Vagina (tissue), 2 donors: Measurements from ENCODE around the gene WDR89. TPM values are rescaled to one million over a fixed set of nuclear protein-coding genes. Genes with fewer than 3 reads are reported as not detected.

Source experiments
- DNase-seq, 2 donors: peaks; one replicate each; pipeline ENCODE4 v3.0.0-alpha.2; 2017; ENCODE audit errors: extremely low spot score in 2 of 2
- H3K27ac ChIP-seq: fragments of 200-600 bp; sonication (generic); one replicate; pipeline ENCODE4 v1.5.1; 2019
- H3K27me3 ChIP-seq: fragments of 200-600 bp; sonication (generic); one replicate; pipeline ENCODE4 v1.5.1; 2019
- H3K36me3 ChIP-seq, 2 donors: fragments of 200-600 bp; sonication (generic); one replicate each; pipeline ENCODE4 v1.5.1; 2017 to 2019
- H3K4me1 ChIP-seq: fragments of 200-600 bp; sonication (generic); one replicate; pipeline ENCODE4 v1.5.1; 2019
- H3K4me3 ChIP-seq, 2 donors: fragments of 200-600 bp; sonication (generic); 1 replicate in 1 of 2; 2 replicates in 1 of 2; pipeline ENCODE4 v1.5.1; 2016 to 2019
- H3K9me3 ChIP-seq: fragments of 200-600 bp; sonication (generic); one replicate; pipeline ENCODE4 v1.5.1; 2019
- CTCF ChIP-seq, 3 experiments: fragments of 450-650 bp in 2 of 3; fragments of 200-600 bp in 1 of 3; sonication (generic) in 1 of 3; IDR thresholded peaks; one replicate each; pipeline ENCODE4 v1.5.1; 2017 to 2019; ENCODE audit warnings: antibody characterized with exemption in 3 of 3, mild to moderate bottlenecking in 2 of 3, moderate library complexity in 2 of 3
- POLR2A ChIP-seq, 2 donors: fragments of 450-650 bp; IDR thresholded peaks; one replicate each; pipeline ENCODE4 v1.6.1; 2017; ENCODE audit warnings: antibody characterized with exemption in 2 of 2, mild to moderate bottlenecking in 2 of 2, moderate library complexity in 2 of 2
- POLR2AphosphoS5 ChIP-seq, 2 donors: sonication (generic); formaldehyde crosslinking; IDR thresholded peaks; one replicate each; pipeline ENCODE4 v1.9.0; 2017; ENCODE audit warnings: antibody characterized with exemption in 2 of 2, mild to moderate bottlenecking in 2 of 2, low read depth in 1 of 2; ENCODE audit not compliant: insufficient read depth in 1 of 2
- intact Hi-C: fragments of 100-400 bp; cut with DNase I; formaldehyde crosslinking; loops from one replicate; pipeline ENCODE4 v1.15.1; 2023
- total RNA-seq: library from RNA; depleted of rRNA; stranded (reverse); fragments of >200 nt; gene quantifications from one replicate; pipeline ENCODE4 v1.2.3, GENCODE V29; 2016

The WDR89 gene
- total RNA-seq, 1 donor from 2014 or later: 7.4 TPM

GRCh38 chr14:63647696-63648410, 6.2 kb upstream of the WDR89 start:
- no peak overlapping the region for H3K4me3 ChIP-seq
- no peak overlapping the region for H3K27ac ChIP-seq
- TF ChIP-seq POLR2A (IDR thresholded peaks at IDR 0.05) (no peak), CTCF (IDR thresholded peaks at IDR 0.05) (no peak), POLR2AphosphoS5 (IDR thresholded peaks at IDR 0.05; ENCODE audit: insufficient read depth in 1 of 2, low read depth in 1 of 2) (no peak)
- peaks cover 3% of the 10 kb centered on the region for H3K4me1 ChIP-seq
- intact Hi-C loops: no loop called here
- H3K27me3 ChIP-seq: no peaks in the 10 kb centered on the region
- H3K9me3 ChIP-seq: no peaks in the 10 kb centered on the region
- no peak for DNase-seq
- H3K36me3 ChIP-seq: peaks cover 0 to 8% of the 10 kb centered on the region in 2 donors

- Histone ChIP-seq H3K36me3 (peaks cover 0 to 8% of the 10 kb centered on the region in 2 donors), H3K4me3 (no peak overlapping the region), H3K27me3 (no peaks in the 10 kb centered on the region), H3K27ac (no peak overlapping the region), H3K4me1 (peaks cover 18% of the 10 kb centered on the region), H3K9me3 (no peaks in the 10 kb centered on the region)
- no peak for DNase-seq
- no peak for TF ChIP-seq CTCF (IDR thresholded peaks at IDR 0.05)
- TF ChIP-seq POLR2A (IDR thresholded peaks at IDR 0.05): no peak
- no peak for TF ChIP-seq POLR2AphosphoS5 (IDR thresholded peaks at IDR 0.05; ENCODE audit: insufficient read depth in 1 of 2, low read depth in 1 of 2)
- intact Hi-C loops: loop anchor here (5.0 kb wide), 1 partner anchor 102 kb away; the partner anchor contains the start of gene PPP2R5E
These were observed 3.1 kb upstream of the WDR89 start for GRCh38 chr14:63644741-63645140.

- Histone ChIP-seq H3K36me3 (no peaks in the 10 kb centered on the region), H3K4me1 (peaks cover 19% of the 10 kb centered on the region), H3K4me3 (peak overlapping the region; percentile 62 to 70), H3K9me3 (no peaks in the 10 kb centered on the region), H3K27me3 (no peaks in the 10 kb centered on the region), H3K27ac (peak overlapping the region; percentile 95)
- TF ChIP-seq POLR2A (IDR thresholded peaks at IDR 0.05) (no peak), CTCF (IDR thresholded peaks at IDR 0.05) (no peak), POLR2AphosphoS5 (IDR thresholded peaks at IDR 0.05; ENCODE audit: insufficient read depth in 1 of 2, low read depth in 1 of 2) (no peak)
- no peak for DNase-seq
- intact Hi-C loops: loop anchor here (5.0 kb wide), 1 partner anchor 101 kb away; the partner anchor contains the start of gene PPP2R5E
These were observed 1.1 kb upstream of the WDR89 start for GRCh38 chr14:63642656-63643382.

- H3K4me3 ChIP-seq: peak overlapping the region; percentile 62 to 70
- H3K36me3 ChIP-seq: no peaks in the 10 kb centered on the region
- DNase-seq: peak in 1 of 2 donors; percentile 94
- H3K9me3 ChIP-seq: no peaks in the 10 kb centered on the region
- H3K27ac ChIP-seq: peak overlapping the region; percentile 95
- intact Hi-C loops: loop anchor here (5.0 kb wide), 1 partner anchor 100 kb away; the partner anchor contains the start of gene PPP2R5E
- H3K27me3 ChIP-seq: no peaks in the 10 kb centered on the region
- peaks cover 19% of the 10 kb centered on the region for H3K4me1 ChIP-seq
- TF ChIP-seq CTCF (IDR thresholded peaks at IDR 0.05): no peak
- no peak for TF ChIP-seq POLR2A (IDR thresholded peaks at IDR 0.05)
- peak in 1 of 2 donors; percentile 95 for TF ChIP-seq POLR2AphosphoS5 (IDR thresholded peaks at IDR 0.05; ENCODE audit: insufficient read depth in 1 of 2, low read depth in 1 of 2)
These were observed 549 bp upstream of the WDR89 start for GRCh38 chr14:63642229-63642611.
